Astrocyte of the cerebellum (primary cell): ENCODE results near the gene SNX12.
A peak's percentile ranks its signal among the peaks of the same experiment; 100 is the strongest.

Experiments used
- DNase-seq: peaks from one replicate; pipeline ENCODE4 v3.0.0-alpha.2; 2011; ENCODE audit warnings: low read depth
- H3K4me3 ChIP-seq: 2 replicates; pipeline ENCODE4 v1.5.1; 2011; ENCODE audit warnings: mild to moderate bottlenecking, low read depth, low read length, moderate library complexity
- in situ Hi-C: cut with HindIII; loops from 2 replicates; pipeline ENCODE4 v1.10.0; 2017; ENCODE audit warnings: low sequenced_read_pairs
- TF ChIP-seq, protein P1 (sequence below): IDR thresholded peaks from 2 replicates; pipeline ENCODE4 v1.5.1; 2012; ENCODE audit warnings: low read length, low read depth, moderate library complexity, mild to moderate bottlenecking; ENCODE audit errors: missing control alignments

SNX12 gene

GRCh38 chrX:71099736-71100135 lies 31.6 kb upstream of the SNX12 start:
- in situ Hi-C loops: no loop called here
- H3K4me3 ChIP-seq: no peak overlapping the region
- TF ChIP-seq, protein P1, sequence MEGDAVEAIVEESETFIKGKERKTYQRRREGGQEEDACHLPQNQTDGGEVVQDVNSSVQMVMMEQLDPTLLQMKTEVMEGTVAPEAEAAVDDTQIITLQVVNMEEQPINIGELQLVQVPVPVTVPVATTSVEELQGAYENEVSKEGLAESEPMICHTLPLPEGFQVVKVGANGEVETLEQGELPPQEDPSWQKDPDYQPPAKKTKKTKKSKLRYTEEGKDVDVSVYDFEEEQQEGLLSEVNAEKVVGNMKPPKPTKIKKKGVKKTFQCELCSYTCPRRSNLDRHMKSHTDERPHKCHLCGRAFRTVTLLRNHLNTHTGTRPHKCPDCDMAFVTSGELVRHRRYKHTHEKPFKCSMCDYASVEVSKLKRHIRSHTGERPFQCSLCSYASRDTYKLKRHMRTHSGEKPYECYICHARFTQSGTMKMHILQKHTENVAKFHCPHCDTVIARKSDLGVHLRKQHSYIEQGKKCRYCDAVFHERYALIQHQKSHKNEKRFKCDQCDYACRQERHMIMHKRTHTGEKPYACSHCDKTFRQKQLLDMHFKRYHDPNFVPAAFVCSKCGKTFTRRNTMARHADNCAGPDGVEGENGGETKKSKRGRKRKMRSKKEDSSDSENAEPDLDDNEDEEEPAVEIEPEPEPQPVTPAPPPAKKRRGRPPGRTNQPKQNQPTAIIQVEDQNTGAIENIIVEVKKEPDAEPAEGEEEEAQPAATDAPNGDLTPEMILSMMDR: no peak
- DNase-seq: no peak

- in situ Hi-C loops: no loop called here
- TF ChIP-seq, protein P1: no peak
- DNase-seq: no peak
- H3K4me3 ChIP-seq: no peak overlapping the region
These were observed 30.9 kb upstream of the SNX12 start for GRCh38 chrX:71098951-71099506.

GRCh38 chrX:71098302-71098701 lies 30.2 kb upstream of the SNX12 start:
- TF ChIP-seq, protein P1: peak; percentile 34
- DNase-seq: no peak
- in situ Hi-C loops: no loop called here
- H3K4me3 ChIP-seq: no peak overlapping the region

GRCh38 chrX:71096760-71097032 lies 28.6 kb upstream of the SNX12 start:
- peak overlapping the region; percentile 56 for H3K4me3 ChIP-seq
- in situ Hi-C loops: no loop called here
- TF ChIP-seq, protein P1: no peak
- no peak for DNase-seq

- in situ Hi-C loops: no loop called here
- H3K4me3 ChIP-seq: peak overlapping the region; percentile 56
- DNase-seq: peak; percentile 2
- TF ChIP-seq, protein P1: no peak
These were observed 28.0 kb upstream of the SNX12 start for GRCh38 chrX:71095981-71096759.

DNA sequence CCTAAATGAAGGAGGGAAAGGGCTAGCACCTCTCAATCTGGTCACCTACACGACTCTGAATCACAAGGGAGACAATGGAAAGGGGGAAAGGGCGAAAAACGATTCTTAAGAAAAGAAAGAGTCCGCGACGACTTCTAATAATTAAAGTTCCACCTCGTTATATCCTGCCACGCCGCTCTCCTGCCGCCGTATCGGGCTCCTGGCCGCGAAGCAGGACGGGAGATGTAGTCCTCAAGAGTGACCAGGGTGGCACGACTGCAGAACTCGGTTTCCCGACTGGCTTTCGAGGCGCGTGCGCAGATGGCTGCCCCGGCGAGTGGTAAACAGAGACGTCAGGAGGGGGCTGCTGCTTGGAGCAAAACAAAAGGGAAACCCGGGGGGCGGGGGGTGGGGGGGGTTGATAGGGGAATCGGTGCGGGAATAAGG lies 27.4 kb upstream of the SNX12 start, which contains the start of gene FOXO4:
TSS of gene FOXO4 (plus strand) at position 297 of the 426 bp plus-strand sequence. CDS start 678 bp downstream, outside the sequence.
- DNase-seq: peak; percentile 72
- in situ Hi-C loops: no loop called here
- TF ChIP-seq, protein P1: no peak
- peak within 1 kb of the TSS; percentile 56 for H3K4me3 ChIP-seq
